ENCODE data around the gene NONO.

DNA sequence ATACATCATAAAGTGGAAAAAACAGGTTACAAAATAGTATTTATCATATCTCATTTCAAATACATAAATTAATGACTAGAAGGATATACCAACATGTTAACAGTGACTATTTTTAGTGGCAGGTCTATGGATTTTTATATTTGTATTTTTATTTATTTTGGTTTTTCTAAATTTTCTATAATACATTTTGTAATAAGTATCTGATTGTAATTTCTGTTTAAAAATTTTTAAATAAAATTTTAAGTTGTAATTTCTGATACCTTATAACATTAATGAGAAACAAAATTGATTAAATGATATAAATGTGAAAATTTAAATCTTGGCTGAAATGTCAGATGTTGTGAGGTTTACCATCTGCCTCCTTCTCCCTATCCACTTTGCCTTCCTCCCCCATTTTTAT lies 2.5 kb downstream of the NONO start:
- TF ChIP-seq, protein P1, sequence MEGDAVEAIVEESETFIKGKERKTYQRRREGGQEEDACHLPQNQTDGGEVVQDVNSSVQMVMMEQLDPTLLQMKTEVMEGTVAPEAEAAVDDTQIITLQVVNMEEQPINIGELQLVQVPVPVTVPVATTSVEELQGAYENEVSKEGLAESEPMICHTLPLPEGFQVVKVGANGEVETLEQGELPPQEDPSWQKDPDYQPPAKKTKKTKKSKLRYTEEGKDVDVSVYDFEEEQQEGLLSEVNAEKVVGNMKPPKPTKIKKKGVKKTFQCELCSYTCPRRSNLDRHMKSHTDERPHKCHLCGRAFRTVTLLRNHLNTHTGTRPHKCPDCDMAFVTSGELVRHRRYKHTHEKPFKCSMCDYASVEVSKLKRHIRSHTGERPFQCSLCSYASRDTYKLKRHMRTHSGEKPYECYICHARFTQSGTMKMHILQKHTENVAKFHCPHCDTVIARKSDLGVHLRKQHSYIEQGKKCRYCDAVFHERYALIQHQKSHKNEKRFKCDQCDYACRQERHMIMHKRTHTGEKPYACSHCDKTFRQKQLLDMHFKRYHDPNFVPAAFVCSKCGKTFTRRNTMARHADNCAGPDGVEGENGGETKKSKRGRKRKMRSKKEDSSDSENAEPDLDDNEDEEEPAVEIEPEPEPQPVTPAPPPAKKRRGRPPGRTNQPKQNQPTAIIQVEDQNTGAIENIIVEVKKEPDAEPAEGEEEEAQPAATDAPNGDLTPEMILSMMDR (IDR thresholded peaks at IDR 0.05): no peak
- no peak for TF ChIP-seq POLR2A (IDR thresholded peaks at IDR 0.05)
